ENCODE measurements around the gene TMEM229B.

The TMEM229B gene

DNA sequence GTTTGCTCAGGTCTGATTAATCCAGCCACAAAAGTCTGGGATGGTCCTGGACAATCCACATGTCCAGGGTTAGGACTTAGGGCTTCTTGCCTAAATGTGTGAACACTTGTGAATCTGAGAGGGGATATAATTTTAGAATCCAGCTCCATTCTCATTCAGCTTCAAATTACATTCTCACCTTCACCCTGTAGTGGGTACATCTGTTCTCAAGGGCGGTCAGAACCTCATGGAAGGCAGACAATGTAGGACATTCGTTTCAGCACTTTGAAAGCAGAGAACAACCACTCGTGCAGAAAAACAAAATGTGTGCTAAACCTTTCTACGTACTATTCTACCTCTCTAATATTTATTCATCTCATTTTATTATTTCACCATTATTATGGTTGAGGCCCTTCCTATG is 1.2 kb downstream of the TMEM229B start:
- no peak for DNase-seq (ENCODE audit: low read depth in 2 of 3, low spot score in 2 of 3)

DNA sequence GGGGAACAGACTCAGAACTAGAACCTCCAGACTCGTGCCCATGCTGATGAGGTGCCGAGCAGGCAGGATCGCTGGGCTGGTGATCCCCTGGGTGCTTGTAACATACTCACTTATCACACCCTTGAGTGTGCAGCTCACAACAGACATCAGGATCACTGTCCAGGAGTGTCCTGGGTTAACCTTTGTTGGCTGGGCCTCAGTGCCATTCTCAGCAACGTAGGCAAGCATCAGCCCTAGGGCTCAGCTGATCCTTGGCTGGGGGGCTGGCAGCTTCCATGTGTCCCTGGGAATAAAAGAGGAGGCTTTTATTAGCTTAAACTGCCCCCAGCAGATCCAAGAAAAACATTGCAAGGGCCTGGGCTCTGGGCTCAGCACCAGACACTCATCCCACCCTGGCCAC is 1.6 kb downstream of the TMEM229B start:
- DNase-seq (ENCODE audit: low read depth in 2 of 3, low spot score in 2 of 3) = no peak

DNA sequence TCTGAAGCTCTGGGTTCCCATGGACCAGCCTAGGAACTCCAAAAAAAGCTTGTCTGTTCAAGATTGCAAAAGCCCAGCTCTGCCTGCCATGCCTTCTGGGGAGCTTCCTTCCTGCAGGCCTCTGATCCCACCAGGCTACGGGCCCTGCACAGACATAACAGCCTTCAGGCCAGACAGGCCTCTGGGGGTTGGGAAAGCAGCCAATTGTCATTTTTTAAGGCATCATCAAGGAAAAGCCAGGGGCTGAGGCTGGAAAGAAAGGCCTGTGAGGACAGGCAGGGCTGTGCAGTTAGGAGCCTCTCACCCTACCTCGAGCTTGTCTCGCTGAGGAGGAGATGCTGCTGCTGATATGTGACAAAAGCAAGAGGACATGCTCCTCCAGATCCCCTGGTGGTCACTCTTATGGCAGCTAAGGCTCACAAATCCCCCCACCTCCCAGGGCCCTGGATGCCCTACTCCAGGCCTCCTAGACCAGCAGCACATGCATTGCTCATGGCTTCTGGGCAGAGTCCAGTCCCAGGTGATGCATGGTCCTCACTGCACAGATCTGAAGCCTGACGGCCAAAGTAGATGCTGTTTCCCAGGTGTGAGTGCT is 2.9 kb downstream of the TMEM229B start:
- DNase-seq (ENCODE audit: low read depth in 2 of 3, low spot score in 2 of 3) = no peak

DNA sequence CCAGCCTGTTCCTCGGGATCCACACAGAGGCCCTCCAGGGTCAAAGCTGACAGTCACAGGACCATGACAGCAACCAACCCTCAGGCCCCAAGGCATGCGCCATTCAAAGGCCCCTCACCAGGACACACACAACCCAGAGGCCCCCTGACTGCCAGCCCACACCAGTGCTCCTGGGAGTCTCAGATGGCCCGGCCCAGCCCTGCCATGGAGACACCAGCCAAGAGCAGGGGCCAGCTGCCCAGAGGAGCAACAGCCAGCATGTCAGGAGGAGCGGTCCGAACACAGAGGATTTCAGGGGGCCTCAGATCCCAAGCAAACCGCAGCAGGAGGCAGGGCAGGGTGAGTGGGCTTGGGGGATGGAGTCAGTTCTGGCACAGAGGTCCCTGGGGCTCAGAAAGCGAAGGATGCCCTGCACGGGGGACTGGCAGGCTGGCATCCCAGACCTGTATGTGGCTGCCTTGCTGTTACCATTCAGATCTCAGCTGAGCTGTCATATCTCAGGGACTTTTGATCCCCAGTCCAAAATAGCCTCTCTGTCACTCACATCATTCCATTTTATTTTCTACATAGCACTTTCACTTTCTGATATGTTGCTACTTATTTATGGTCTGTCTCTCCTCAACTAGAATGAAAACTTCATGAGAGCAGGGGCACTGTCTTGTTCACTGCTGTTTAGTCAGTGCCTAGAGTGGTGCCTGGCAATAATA is 4.8 kb downstream of the TMEM229B start:
- DNase-seq (ENCODE audit: low read depth in 2 of 3, low spot score in 2 of 3) = no peak

DNA sequence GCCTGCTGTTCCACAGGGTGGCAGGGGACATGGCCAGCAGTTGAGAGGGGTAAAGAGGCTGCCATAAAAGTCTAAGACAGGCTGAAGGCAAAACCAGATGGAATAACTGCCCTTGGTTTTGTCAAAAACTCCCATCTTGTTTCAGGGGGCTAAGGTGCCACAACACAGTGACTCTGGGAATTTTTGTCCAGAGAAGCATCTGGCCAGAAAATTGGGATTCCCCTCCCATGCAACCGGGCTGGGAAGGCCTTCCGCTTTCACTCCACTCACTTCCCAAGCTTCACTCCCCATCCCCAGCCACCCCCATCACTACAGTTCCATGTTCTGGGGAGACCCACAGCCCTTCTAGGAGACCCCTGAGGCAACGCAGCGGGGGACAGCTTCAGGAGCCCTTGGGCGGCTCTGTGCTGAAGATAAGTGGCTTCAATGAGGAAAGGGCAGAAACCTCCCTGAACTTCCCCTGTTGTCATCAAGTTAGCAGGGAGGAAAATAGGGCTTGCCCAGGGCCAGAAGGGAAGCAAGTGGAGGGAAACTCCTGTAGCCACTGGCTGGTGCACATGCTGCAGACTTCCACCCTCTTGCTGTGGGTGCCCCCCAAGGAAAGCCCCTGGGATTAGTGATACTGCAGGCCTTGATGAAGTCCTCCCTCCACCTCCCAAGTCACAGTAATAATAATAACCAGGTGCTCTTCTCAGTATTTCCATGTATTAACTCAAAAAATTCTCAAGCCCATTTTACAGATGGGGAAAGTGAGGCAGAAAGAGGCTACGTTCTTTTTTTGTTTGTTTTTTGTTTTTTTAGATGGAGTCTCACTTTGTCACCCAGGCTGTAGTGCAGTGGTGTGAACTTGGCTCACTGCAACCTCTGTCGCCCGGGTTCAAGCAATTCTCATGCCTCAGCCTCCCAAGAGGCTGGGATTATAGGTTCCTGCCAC is 6.0 kb downstream of the TMEM229B start:
- DNase-seq (ENCODE audit: low read depth in 2 of 3, low spot score in 2 of 3) = no peak

DNA sequence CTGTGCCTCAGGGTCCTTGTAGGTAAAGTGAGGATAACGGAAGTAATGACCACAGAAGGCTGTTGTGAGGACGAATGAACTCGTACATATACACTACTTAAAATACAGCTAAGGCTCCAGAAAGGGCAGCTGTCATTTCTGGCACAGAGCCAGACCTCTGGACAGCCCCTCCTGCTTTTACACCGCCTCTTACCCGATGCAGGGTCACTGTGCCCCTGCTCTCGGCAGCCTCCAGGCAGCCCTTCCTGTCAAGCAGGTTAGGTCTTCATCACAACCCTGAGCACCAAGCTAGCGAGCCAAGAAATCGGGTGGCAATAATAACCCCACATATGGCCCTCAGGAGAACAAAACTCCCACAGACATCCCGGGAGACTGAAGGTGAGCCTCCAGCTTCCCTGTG is 8.5 kb downstream of the TMEM229B start:
- DNase-seq (ENCODE audit: low read depth in 2 of 3, low spot score in 2 of 3) = no peak

DNA sequence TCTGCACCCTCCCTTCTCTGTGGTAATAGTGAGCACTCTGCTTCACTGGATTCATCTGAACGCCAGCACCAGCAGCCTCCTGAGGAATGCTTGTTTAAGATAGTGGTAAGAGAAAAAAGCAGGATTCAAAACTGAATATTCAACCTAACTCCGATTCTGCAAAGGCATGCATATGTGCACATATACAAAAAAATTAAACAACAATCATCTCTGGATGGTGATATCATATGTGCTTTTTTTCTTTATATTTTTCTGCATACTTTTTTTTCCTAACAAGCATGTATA is 9.8 kb downstream of the TMEM229B start:
- no peak for DNase-seq (ENCODE audit: low read depth in 2 of 3, low spot score in 2 of 3)

DNA sequence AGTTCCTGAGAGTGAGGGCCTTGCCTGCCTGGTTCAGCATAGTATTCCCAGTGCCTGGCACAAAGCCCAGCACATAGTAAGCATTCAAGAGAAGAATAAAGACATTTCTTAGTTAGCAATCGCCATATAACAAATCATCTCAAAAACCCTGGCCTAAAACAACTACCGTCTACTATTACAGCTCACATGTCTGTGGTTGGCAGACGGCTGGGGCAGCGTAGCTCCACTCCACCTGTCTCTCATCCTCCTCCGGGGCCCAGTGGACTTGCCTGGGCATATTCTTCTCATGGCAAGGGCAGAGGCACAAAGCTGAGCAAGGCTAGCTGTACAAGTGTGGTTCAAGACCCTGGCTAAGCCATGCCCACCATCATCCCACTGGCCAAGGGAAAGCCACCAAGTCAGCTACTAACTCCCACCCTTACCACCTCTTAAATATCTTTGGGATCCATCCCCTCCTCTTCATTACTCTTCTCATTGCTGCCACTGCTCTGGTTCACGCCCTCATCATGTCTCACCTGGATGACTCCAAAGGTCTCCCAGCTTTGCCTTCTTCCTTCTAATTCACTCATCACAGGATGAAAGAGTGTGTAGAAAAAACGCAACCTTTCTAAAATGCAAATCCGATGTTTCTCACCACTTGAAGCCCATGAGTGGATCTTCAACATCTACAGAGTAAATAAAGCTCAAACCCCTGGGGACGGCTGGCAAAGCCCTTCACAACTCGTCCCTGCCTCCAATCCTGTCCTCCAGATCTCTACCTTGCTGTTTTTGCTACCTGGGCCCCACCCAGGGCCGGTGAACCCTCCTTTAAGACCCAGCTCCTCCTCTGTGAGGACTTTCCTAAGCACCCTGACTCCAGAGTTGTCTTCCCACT is 10.4 kb downstream of the TMEM229B start:
- DNase-seq (ENCODE audit: low read depth in 2 of 3, low spot score in 2 of 3) = no peak

DNA sequence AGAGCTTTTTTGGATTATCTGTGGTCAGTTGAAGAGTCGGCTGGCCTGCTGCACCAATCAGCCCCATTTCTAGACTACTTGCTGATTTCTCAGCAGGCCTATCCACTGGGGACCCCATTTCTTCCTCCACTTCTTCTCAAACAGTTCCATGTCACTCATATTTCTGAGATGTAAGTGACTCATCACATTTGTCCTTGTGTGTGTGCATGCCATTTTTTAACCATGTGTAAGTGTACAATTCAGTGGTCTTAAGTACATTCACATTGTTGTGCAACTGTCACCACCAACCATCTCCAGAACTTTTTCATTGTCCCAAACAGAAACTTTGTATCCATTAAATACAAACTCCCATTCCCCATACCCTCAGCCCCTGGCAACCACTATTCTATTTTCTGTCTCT is 14.2 kb downstream of the TMEM229B start:
- no peak for DNase-seq (ENCODE audit: low read depth in 2 of 3, low spot score in 2 of 3)

DNA sequence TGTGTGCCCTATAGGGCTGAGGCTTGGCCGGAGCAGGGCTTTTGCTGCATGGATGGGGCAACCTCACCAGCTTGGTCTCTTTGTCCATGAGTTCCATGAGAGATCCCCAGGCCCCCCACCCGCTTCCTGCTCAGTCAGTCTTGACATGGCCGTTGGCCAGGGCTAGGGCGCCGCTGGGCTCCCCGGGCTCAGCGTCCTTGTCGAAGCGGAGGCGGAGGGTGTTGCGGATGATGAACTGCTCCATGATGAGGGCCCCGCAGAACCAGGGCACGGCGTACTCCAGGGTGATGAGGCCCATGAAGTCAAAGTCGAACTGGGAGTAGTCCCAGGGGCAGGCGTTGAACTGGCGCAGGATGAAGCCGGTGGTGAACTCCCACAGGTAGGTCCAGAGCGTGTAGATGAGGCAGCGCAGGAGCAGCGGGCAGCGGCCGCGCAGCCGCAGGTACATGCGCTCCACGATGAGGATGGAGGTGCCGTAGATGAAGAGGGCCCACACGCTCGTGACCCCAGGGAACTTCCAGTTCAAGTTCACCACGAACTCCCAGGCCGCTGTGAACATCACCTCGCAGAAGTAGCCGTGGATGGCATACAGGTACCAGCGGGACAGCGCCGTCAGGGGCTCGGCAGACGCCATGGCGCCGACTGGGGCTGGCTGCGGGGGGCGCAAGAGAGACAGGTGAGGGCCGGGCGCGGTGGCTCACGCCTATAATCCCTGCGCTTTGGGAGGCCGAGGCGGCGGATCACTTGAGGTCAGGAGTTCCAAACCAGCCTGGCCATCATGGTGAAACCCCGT is 15.0 kb downstream of the TMEM229B start:
- DNase-seq (ENCODE audit: low read depth in 2 of 3, low spot score in 2 of 3) = no peak

DNA sequence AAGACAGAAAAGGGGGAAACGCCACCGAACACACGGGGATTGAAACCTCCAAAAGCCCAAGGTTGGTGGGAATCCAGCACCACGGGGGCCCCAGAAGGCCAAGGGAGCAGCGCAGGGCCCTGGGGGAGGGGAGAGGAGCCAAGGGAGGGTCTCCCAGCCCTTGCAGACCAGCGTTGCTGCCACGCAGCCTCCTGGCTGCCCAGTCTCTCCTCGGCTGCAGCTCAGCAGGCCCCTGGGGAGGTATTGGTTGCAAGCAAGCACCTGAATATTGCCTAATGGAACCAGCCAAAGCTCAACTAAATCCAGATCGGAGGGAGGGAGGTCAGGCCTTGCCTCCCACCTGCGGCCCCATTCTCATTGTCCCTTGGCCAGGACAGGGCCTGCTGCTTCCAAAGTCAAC is 15.8 kb downstream of the TMEM229B start:
- no peak for DNase-seq (ENCODE audit: low read depth in 2 of 3, low spot score in 2 of 3)

DNA sequence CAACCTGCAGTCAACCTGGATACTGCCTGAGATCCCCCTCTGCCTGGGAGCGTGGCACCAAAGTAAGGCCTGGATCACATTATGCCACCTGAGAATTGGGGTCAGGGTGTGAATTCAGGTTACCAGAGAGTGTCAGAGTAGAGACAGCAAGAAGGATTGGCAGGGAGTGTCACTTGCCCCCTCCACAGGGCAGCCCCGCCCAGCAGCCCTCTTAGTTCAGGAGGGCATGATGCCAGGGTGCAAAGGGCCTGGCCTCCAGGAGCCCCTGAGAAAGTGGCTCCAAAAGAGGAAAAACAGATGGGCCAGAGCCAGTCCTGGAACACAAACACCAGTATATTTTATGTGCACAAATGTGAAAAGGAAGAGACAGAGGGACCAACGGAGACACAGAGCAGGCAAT is 18.6 kb downstream of the TMEM229B start:
- no peak for DNase-seq (ENCODE audit: low read depth in 2 of 3, low spot score in 2 of 3)

DNA sequence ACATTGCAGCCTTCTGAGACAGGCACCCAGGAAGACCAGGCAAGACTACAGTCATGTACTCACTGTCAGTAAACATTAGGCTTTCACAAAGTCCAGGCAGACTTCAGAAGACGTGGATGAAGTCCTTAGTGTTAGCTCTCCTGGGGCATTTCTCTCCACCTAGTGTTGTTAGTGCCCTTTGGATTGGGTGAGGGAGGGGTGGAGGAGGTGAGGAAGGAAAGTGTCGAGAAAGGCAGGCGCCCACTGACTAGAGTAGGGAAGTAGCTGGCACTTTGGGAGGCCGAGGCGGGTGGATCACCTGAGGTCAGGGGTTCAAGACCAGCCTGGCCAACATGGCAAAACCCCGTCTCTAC is 20.2 kb downstream of the TMEM229B start:
- no peak for DNase-seq (ENCODE audit: low read depth in 2 of 3, low spot score in 2 of 3)

DNA sequence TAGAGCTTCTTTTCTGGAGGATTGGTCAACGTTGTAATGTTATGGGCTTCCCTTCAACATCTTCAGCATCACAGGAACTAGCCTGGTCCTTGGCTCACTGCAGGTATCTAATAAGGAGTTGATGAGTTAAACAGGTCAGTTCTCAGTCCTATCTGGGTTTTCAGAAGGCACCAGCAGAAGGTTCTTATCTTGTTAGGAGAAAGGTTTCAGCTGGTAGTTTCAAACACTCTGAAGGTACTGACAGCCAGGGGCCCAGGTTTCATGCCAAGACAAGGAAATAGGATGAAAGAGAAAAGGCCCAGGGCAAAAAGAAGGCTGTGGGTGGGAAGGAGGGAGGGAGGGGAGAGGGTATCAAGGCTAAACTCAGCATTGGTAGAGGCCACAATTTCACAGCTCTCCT is 21.4 kb downstream of the TMEM229B start:
- no peak for DNase-seq (ENCODE audit: low read depth in 2 of 3, low spot score in 2 of 3)

DNA sequence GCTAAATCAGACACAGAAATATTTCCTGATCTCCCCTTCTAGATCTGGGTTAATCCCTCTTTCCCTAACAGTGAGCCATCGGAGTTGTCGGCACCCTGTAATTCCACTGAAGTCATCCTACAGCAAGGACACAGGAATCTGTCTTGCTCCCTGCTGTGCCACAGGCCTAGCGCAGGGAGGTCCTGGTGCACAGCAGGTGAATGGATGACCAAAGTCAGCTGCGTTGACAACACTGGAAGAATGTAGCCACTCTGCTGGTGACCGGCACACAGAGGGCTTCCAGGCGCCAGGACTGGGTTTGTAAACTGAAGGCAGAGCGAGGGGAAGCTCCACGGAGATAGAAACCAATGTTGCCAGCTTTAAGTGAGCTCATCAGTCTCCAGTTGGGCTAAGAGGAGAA is 23.6 kb downstream of the TMEM229B start:
- no peak for DNase-seq (ENCODE audit: low read depth in 2 of 3, low spot score in 2 of 3)

DNA sequence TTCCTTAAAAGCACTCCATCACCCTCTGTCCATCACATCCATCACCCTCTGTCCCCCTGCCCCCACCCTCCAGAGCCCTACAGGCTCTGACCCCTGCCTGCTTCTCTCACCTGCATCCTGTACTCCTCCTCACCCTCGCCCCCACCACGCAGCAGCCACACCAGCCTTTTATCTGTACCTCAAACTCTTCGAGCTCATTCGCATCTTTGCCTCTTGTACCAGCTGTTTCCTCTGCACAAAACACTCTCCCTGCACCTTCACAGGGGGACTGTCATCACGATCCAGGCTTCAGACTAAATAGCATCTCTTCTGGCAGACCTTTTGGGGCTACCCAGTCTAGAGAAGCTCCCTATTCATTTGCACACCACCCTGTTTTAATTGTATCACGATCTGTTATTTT is 24.1 kb downstream of the TMEM229B start:
- no peak for DNase-seq (ENCODE audit: low read depth in 2 of 3, low spot score in 2 of 3)

DNA sequence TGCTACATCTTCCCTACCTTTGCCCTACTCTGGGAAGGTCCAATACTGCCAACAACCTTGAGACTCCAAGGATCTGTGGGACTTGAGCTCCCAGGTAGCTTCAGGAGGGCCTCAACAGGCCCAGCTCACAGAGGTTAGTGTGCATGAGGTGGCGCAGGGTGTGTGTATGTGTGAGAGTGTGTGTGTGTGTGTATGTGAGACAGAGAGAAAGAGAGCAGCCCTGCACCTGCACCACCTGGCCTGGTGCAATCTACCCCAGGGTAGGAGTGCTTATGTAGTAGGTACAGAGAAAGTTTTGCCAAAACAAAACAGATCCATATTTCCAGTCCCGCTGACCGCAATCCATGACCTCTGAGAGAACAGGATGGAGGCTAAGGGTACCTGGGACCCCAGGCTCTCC is 24.6 kb downstream of the TMEM229B start:
- DNase-seq (ENCODE audit: low read depth in 2 of 3, low spot score in 2 of 3) = no peak

DNA sequence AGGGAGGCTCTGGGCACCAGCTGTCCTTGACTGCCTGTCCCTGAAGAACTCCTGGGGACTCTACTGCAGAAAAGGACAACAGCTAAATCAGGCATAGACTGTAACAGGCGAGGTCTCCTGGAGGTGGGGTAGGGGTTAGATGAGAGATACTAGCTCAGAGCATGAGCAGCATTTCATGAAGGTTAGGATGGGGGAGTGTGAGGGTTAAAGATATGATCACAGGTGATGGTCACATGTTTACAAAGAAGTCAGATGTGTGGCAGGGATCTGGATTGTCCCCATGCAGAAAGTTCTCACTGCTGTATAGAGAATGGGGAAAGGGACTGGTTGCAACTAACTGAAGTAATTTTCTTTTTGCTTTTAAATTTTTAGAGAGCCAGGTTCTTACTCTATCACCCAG is 26.5 kb downstream of the TMEM229B start:
- DNase-seq (ENCODE audit: low read depth in 2 of 3, low spot score in 2 of 3) = no peak

DNA sequence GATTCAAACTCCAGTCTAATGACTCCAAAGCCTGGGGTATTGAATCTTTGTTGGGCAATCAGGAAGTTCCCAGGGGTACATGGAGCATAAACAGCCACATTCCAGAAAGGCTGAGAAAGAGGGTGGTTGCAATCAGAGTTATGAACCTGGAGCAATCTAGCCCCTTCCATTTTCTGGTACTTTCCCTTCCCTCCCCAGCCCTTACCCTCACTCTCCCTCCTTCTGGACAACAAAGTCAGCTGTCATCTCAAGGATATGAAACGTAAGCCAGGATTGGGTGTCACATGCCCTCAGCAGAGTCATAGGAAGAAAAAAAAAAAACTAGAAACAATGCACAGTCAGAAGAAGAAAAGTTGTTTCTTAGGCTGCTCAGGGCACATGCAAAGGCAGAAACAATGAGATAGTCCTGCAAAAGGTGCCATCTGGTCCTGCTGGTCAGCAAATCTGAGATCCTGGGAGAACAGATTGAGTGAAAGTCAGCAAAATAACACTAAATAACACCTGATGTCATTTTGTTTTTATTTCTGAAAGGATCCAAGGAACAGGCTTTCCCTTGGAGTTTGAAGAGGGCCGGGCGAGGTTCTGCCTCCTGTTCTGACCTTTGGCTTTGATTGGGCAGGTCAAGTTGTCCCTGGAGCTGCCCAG is 27.1 kb downstream of the TMEM229B start:
- no peak for DNase-seq (ENCODE audit: low read depth in 2 of 3, low spot score in 2 of 3)

DNA sequence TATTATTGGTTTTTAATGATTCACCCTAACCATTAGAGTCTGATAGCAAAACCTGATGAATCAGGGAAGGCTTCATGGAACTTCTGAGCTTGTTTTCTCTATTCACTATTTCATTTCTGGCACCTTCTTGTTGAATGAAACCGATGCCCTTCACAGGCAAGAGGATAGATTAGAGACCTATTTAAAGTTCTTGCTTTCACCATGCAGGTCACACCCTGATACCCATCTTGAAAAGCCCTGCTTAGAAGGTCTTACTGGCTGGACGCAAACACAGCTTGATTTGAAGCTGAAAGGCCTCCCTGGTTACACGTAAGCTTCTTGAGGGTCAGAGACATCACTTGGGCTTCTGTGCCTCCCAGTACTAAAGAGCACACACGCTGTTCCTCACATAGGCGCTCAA is 29.2 kb downstream of the TMEM229B start:
- DNase-seq (ENCODE audit: low read depth in 2 of 3, low spot score in 2 of 3) = no peak
